ENCODE results near the gene TMEM163.
"Not testable (repeated sequence)": the region's sequence is repeated elsewhere in the genome, so short reads cannot be mapped to it uniquely, and the experiment has no call there.

Gene TMEM163

GRCh38 chr2:134573724-134574123, 145.1 kb downstream of the TMEM163 start:
- Mint-ChIP-seq H3K27ac (no peak overlapping the region), H3K27me3 (ENCODE audit: low read depth, poor library complexity) (peaks cover 4% of the 10 kb centered on the region), H3K4me3 (no peak overlapping the region), H3K36me3 (ENCODE audit: low read depth) (no peaks in the 10 kb centered on the region), H3K9me3 (no peaks in the 10 kb centered on the region), H3K4me1 (peaks cover 30% of the 10 kb centered on the region)
- DNase-seq = no peak
- no peak for TF ChIP-seq CTCF (IDR thresholded peaks at IDR 0.05)

GRCh38 chr2:134573085-134573370, 145.8 kb downstream of the TMEM163 start:
- Mint-ChIP-seq H3K36me3 (ENCODE audit: low read depth) (no peaks in the 10 kb centered on the region), H3K27ac (no peak overlapping the region), H3K27me3 (ENCODE audit: low read depth, poor library complexity) (peaks cover 4% of the 10 kb centered on the region), H3K4me1 (peaks cover 24% of the 10 kb centered on the region), H3K4me3 (no peak overlapping the region), H3K9me3 (no peaks in the 10 kb centered on the region)
- no peak for DNase-seq
- TF ChIP-seq CTCF (IDR thresholded peaks at IDR 0.05) = no peak

GRCh38 chr2:134572314-134573084, 146.3 kb downstream of the TMEM163 start:
- no peaks in the 10 kb centered on the region for H3K9me3 Mint-ChIP-seq
- H3K36me3 Mint-ChIP-seq (ENCODE audit: low read depth) = no peaks in the 10 kb centered on the region
- DNase-seq = no peak
- no peak for TF ChIP-seq CTCF (IDR thresholded peaks at IDR 0.05)
- H3K4me3 Mint-ChIP-seq = no peak overlapping the region
- no peak overlapping the region for H3K27ac Mint-ChIP-seq
- H3K27me3 Mint-ChIP-seq (ENCODE audit: low read depth, poor library complexity) = peaks cover 4% of the 10 kb centered on the region
- peaks cover 24% of the 10 kb centered on the region for H3K4me1 Mint-ChIP-seq

- DNase-seq = no peak
- Mint-ChIP-seq H3K36me3 (ENCODE audit: low read depth) (no peaks in the 10 kb centered on the region), H3K27ac (peak overlapping the region; percentile 77), H3K4me1 (peaks cover 19% of the 10 kb centered on the region), H3K9me3 (no peaks in the 10 kb centered on the region), H3K4me3 (no peak overlapping the region), H3K27me3 (ENCODE audit: low read depth, poor library complexity) (no peaks in the 10 kb centered on the region)
- TF ChIP-seq CTCF (IDR thresholded peaks at IDR 0.05) = no peak
These were observed 148.1 kb downstream of the TMEM163 start for GRCh38 chr2:134570676-134571075.

- H3K9me3 Mint-ChIP-seq = no peaks in the 10 kb centered on the region
- no peaks in the 10 kb centered on the region for H3K36me3 Mint-ChIP-seq (ENCODE audit: low read depth)
- H3K4me3 Mint-ChIP-seq = no peak overlapping the region
- TF ChIP-seq CTCF (IDR thresholded peaks at IDR 0.05) = no peak
- H3K4me1 Mint-ChIP-seq = peaks cover 15% of the 10 kb centered on the region
- H3K27me3 Mint-ChIP-seq (ENCODE audit: low read depth, poor library complexity) = no peaks in the 10 kb centered on the region
- no peak for DNase-seq
- no peak overlapping the region for H3K27ac Mint-ChIP-seq
These were observed 150.4 kb downstream of the TMEM163 start for GRCh38 chr2:134568413-134568812.

GRCh38 chr2:134567666-134568065, 151.1 kb downstream of the TMEM163 start:
- no peak for DNase-seq
- Mint-ChIP-seq H3K27ac (no peak overlapping the region), H3K27me3 (ENCODE audit: low read depth, poor library complexity) (no peaks in the 10 kb centered on the region), H3K36me3 (ENCODE audit: low read depth) (no peaks in the 10 kb centered on the region), H3K9me3 (no peaks in the 10 kb centered on the region), H3K4me1 (peaks cover 15% of the 10 kb centered on the region), H3K4me3 (no peak overlapping the region)
- TF ChIP-seq CTCF (IDR thresholded peaks at IDR 0.05) = no peak

- not testable (repeated sequence) for H3K4me1 Mint-ChIP-seq; H3K27ac Mint-ChIP-seq; H3K27me3 Mint-ChIP-seq (ENCODE audit: low read depth, poor library complexity); H3K9me3 Mint-ChIP-seq; H3K36me3 Mint-ChIP-seq (ENCODE audit: low read depth); DNase-seq; H3K4me3 Mint-ChIP-seq
These were observed 153.8 kb downstream of the TMEM163 start for GRCh38 chr2:134564955-134565354.

Data from nephron progenitor cell (in vitro differentiated cells).